Measurements from ENCODE around the gene YIPF1.

DNA sequence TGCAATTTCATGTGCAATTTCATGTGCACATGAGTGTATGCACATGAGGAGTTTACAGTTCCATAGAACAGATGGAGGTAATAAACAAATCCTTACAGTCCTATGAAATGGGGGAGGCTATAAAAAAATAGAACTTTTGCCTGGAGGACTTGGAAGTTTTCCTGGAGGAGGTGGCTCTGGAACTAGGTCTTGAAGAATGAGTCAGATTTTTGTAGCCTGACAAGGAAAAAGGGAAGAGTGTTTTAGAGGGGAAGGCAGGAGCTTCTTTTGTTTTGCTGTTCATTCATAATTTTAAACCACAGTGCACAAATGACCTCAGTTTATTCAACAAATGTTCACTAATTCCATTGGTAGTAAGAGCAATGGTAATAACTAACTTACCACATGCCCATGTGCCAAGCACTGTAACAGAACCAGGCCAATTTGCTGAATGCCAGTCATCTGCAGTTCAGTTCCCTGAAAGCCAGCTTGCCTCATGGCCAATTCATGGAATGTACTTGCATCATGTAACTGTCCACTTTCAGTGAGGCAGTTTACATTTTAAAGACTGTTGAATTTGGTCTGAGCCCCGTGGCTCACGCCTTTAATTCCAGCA lies 7.1 kb upstream of the YIPF1 start:
- no peak for TF ChIP-seq EZH2 (optimal IDR thresholded peaks at IDR 0.05; ENCODE audit: low read depth, low read length)
- TF ChIP-seq, protein P1, sequence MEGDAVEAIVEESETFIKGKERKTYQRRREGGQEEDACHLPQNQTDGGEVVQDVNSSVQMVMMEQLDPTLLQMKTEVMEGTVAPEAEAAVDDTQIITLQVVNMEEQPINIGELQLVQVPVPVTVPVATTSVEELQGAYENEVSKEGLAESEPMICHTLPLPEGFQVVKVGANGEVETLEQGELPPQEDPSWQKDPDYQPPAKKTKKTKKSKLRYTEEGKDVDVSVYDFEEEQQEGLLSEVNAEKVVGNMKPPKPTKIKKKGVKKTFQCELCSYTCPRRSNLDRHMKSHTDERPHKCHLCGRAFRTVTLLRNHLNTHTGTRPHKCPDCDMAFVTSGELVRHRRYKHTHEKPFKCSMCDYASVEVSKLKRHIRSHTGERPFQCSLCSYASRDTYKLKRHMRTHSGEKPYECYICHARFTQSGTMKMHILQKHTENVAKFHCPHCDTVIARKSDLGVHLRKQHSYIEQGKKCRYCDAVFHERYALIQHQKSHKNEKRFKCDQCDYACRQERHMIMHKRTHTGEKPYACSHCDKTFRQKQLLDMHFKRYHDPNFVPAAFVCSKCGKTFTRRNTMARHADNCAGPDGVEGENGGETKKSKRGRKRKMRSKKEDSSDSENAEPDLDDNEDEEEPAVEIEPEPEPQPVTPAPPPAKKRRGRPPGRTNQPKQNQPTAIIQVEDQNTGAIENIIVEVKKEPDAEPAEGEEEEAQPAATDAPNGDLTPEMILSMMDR (IDR thresholded peaks at IDR 0.05; ENCODE audit: low read length), result no peak
